Activated CD8-positive, alpha-beta memory T cell treated with anti-CD3 and anti-CD28 coated beads, Interleukin-2, amount 50 U/mL, for 4 hours (primary cell): ENCODE results near the gene A3GALT2.

Experiments used
- DNase-seq: peaks from one replicate; pipeline ENCODE4 v3.0.0-alpha.2; 2020

Gene A3GALT2

DNA sequence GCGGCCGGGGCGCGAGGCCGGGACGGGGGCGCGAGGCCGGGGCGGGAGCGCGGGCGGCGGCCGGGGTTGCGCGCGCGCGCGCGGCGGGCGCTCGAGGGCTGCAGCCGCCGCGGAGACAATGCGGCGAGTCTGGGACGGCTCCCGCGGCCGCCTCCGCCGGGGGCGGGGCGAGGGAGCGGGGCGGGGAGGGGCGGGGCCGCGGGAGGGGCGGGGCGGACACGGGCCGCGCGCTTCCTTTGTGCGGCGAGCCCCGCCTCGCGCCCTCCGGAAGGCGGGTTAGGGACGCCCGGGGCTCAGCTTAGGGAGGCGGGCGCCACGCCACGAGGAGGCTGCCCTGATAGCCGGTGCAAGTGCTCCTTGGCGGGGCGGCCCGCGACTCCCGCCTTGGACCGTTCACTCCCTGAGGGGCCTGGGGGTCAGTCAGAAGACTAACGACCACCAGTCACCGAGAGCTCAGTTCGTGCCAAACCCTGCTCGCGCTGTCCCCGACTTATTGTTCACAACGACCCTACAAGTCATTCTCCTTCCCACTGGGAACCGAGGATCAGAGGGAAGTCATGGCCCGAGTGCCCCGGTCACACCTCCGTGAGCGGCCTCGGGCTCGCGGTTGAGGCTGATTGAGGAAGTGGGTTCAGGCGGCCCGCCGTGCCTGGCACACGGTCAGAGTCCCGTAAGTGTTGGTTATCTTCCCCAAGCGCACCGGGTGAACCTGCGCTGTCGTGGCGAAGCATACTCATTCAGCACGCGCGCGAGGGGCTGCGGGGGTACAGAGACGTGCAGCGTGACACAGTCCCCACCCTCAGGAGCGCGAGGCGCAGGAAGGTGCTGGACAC, 29.1 kb upstream of the A3GALT2 start:
- peak; percentile 79 for DNase-seq

DNA sequence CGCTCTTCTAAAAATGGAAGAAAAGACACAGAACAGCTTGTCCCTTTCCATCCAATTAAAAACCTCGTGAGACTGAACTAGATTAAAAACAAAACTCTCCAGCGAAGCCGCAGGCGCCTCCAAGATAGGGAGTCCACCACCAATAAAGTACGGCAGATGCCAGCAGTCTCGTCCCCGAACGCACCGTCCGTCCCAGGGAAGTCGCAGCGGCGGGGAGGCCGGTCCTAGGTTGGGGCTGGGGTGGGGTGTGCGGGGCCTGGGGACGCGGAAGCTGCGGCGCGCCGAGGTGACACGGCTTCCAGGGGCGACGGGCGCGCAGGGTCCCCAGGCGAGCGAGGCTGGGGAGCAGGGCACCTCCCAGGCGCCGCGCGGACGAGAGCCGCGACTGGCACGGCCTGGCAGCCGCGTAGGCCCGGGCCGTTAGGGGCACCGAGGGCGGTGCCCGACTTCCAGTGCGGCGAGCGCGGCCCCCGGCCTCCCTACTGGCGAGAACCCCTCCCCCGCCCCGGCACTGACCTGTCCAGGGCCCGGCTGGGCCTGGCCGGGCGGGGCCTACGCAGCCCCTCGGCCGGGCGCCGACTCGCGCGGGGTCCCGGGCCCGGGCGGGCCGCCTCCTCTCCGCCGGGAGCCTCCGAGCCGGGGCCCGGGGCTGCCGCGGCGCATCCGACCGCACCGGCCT, 28.3 kb upstream of the A3GALT2 start:
- DNase-seq = peak; percentile 47

DNA sequence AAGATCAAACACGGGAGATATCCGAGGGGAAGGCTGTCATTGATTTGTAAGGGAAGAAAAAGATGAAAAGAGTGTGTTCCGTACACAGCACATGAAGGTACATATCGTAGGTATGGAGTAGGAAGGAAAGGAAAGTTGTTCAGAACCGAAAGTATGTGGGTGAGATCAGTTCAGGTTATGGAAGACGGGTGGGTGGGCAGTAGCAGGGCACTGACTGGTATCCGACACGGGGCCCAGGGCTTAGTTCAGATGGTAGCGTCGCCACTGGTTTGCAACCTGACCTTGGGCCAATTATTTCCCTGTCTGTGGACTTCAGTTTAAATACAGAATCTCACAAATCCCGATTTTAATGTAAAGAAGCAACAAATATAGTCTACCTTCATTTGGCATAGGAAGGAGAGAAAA, 27.8 kb upstream of the A3GALT2 start:
- no peak for DNase-seq

DNA sequence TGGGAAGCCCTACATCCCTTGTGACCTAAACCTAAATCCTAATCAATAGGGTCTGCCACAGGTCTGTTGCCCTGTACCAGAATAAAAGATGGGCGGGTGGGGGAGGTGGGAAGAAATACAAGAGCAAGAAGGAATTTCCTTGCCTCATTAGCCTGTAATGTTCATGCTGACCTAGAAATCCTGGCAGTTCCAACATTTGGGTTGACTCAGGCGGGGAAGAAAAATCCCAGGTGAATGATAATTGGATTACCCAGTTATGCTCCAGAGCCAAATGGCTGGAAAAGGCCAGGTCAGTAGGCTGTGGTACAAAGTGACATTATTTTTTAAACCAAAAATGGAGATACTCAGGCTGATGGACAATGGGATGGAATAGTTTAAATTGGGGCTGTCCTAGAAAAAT, 27.3 kb upstream of the A3GALT2 start:
- DNase-seq = no peak

DNA sequence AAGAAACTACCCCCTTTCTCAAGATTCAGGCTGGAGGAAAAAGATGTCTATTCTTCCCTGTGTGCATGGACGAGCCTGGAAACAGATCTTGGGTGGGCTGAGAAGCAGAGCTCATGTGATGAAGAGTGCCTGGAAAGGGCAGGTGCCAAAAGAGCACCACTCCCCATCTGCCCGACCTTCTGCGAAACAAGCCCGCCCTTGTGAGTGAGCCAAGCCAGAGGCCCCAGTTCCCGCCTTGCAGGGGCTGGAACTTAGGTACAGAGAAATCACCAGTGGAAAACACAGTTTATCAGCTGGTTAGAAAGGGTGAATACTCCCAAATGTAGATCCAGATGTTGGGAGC, 26.7 kb upstream of the A3GALT2 start:
- no peak for DNase-seq

DNA sequence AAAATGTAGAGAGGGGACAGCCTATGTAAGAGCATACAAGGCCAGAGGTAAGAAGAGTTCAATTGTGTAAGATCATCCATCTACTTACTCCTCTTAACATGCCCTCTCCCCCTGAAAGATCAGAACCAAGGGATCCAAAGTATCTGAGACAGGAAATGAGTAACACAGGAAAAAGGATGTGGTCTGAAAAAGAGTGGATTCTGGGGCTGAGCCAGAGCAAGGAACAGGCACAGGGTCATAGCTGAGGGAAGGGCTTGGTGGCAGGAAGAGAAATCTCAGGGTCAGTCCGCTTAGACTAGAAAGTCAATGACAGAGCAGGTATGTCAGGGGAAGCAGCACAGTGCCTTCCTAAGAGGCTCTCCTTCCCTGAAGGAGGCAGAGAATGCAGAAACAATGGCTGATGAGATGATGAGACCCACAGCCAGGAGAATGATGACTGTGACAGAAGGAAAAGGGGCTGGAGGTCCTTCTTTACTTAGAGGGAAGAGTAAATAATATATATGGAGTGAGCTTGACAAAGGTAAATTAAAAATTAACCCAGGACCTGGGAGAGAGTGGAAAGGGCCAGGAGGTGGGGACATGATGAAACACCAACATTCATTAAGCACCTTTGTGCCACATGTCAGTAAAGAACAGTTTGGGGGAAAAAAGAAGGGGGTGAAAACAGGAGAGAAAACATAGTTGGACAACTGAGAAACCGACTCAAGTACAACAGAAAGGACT, 26.2 kb upstream of the A3GALT2 start:
- DNase-seq = no peak

DNA sequence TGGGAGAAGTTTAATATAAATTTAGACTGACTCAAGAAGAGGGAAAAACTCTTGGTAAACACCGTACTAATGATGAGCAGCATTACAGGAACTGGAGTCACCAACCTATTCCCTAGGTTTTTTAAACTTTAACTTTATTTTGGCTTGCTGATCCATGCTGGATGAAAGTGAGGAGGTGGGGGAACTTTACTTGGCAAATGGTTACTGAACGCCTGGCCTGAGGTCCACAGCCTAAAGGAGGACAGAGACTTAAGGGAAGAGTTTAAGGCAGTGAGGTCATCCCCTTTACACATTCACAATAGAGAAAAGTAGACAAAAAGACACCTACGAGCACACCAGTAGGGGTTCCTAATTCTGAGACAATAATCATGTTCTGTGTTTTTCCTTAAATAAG, 25.6 kb upstream of the A3GALT2 start:
- no peak for DNase-seq

DNA sequence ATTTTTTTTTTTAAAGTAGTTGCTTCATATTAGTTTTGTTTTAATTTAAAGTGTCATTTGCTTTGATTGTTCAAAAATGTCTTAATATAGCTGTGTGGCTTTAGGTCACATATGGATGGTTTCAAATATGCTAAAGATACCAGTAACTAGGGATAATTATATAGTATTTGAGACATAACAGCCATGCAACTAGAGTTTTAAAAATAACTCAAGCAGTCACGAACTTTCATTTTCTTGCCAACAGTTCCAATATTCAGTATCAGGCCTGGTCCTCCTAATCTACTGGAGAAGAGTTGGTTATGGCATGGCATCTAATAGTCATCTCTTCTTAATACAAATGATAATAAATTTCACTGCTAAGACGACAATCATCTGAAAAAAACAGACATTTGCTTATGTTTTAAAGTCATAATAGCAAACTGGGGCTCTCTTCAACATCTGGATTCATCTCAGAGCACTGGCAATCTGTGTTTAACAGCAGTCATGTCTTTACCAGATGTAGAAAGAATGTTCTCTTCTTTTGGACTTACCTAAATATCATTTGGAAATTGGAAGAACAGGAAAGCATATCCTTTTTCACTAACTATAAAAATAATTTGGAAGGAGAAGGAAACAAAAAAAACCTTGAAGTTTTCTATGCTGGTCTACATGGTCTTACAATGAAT, 24.1 kb upstream of the A3GALT2 start:
- DNase-seq = no peak

DNA sequence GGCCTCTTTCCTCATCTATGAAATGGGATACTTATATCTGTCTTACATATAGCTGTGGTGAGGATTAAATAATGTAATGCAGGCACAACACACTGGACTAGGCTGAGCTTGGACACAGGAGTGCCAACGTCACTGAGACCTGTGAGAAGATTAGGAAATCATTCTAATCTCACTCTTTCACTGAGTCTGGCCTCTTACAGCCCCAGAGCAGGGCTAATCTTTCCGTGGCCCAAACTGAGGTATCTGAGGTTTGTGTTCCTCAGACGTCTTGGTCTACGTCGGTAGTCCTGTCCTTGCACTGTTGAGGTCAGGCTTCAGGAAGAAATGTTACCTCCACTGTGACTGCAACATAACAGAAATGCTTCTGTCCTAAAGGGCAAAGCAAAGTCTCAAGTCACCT, 22.6 kb upstream of the A3GALT2 start:
- no peak for DNase-seq

DNA sequence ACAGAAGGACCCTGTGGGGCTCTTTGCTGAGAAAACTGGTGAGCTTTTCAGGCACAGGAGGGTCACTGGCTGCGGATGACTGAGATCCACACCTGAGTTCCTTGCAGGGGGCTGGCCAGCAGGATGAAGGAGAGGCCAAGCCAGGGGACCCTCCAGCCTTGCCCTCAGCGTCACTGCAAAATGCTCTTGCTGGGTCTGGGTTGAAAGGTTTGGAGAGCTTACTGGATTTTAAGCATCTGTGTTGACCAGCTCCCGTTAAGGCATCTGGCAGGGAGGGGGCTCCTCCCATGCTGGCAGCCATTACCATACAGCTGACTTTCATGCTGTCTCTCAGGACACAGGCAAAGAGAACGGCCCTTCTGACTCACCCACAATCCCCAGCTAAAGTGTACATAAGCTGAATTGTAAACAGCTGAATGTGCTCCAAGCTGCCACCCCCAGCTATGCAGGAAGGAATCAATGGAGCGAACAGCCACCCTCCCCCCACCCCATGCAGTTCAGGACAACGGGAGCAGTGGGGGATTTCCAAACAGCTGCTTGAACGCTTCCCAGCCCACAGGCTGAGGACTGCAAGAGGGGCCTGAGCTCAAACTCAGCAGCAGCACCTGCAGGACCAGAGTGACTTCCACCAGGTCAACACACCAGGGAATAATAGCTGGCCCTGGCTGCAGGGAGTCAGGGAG, 21.3 kb upstream of the A3GALT2 start:
- no peak for DNase-seq

DNA sequence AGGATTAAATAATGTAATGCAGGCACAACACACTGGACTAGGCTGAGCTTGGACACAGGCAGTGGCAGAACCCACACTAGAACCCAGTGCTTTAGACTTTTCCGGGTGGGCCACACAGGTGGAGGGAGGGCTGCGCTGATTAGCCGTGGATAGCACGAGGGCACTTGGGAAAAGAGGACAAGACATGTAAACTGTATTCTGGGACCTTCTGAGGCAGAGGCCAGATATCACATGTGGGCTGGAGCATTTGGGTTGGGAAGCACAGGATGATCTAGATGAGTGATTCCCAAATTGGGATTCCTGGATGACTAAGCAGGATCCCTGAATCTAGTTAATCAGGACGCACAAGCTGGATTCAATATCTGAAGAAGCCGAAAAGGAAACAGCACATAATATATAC, 20.3 kb upstream of the A3GALT2 start:
- DNase-seq = no peak

DNA sequence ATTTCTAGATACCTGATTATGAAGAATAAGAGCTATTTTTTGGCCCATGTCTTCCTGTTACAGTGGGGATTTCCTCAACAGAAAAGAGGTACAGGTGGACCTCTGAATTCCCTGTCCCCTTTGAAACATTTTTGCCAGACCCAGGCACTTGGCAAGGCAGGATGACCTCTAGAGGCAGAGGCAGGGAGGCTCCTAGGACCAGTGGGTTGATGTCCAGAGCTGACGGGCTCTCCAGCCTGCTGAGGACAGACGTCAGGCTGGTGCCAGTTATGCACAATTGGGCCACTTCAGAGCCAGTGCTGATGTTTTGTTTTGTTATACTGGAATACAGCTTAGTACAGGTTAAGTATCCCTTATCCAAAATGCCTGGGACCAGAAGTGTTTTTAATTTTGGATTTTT, 18.5 kb upstream of the A3GALT2 start:
- DNase-seq = no peak

DNA sequence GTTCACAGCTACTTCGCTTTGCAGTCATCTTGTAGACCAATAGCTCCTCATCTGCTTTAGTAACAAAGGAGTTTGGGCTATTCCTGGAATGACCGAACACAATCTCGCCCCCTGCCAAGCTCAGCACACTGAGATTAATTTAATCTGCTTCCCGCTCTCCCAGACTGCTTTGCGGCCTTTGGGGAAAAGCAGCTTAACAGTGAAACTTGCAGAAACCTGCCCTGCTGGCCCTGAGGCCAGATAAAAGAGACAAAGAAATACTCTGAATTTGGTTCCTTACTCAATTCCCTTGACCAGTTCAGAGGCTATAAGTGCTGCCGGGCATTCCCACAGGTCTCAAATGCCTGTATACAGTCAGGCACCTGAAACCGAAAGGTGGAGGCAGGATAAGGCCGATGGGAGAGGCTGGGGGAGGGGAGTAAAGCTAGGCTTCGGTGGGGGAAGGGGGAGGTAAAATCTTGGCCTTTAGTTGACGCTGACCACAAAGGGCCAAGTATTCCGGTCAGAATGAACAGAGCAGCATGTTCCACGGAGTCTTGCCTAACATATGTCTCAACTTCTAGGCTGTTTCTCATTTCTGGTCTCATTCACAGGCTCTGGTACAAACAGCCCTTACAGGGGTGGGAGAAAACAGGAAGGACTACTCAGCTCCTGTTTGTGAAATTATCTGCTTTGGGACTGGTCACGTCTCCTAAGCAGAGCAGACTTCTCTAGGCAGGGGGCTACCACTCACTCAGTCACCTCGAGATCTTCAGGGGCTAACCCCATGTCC, 17.7 kb upstream of the A3GALT2 start:
- no peak for DNase-seq

DNA sequence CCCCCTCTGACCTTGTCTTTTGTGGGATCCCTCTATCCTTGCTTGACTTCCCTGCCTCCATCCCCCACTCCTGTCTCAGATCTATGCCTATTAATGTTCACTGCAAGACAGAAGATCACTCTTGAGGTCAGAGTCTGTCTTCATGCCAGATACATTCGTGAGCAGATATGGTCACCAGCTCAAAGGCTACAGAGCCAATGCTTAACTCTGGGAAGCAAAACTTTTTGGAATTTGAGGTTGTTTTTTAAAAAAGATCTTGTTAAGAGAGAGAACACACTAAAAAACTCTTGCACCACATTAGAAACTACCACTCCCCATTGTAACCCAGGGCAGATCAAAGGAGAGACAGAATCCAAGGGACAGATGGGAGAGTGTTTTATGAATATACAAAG, 17.1 kb upstream of the A3GALT2 start:
- DNase-seq = no peak

DNA sequence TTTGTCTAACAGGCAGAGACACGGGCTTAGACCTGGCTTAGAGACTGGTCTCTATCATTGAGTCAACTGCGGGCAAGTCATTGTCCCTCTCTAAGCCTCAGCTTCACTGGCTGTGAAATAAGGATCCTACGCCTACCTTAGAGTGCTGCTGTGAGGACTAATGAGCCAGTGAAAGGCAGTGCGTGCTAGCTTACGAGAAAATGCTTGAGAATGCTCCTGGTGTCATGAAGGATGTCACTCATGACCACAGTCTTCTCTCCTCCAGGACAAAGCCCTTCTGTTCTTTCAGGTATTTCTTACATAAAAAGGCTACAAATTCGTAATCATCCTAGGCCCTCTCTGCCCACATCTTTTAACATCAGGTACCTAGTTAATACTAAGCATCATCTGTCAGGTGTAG, 16.5 kb upstream of the A3GALT2 start:
- DNase-seq = no peak

DNA sequence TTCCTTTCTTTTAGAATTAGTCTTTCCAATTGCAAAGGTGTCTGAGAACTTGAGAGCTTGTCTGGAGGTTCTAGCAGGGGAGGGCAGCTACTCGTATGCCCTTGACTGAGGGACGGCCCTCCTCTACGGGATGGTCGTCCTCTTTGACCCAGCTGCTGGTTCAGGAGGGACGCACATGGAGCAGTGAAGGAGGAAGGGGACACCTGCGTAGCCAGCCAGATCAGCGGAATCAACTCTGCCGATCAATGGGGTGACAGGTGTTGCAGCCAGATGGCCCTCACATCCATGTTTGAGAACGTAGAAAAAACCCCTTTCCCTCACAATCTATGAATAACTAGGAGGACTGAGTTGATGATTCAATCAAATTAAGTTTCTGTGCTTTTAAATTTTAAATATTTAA, 15.7 kb upstream of the A3GALT2 start:
- DNase-seq = no peak

DNA sequence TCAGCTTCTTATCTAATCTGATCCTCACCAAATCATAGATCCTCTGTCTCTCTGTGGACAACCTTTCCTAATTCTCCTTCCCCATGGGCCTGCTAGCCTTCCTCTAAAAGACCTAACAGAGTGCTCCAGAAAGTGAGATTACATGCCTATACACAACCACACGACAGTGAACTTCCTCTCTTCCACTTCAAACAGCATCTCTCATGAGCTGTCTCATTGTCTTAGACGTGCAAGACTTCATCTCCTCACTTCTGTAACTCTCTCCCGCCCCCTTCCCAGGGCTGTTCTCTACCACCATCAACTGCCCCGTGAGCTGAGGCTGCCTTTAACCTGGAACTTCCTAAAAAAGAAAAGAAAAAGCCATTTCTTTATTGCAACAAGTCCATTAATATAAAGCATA, 14.1 kb upstream of the A3GALT2 start:
- DNase-seq = no peak

DNA sequence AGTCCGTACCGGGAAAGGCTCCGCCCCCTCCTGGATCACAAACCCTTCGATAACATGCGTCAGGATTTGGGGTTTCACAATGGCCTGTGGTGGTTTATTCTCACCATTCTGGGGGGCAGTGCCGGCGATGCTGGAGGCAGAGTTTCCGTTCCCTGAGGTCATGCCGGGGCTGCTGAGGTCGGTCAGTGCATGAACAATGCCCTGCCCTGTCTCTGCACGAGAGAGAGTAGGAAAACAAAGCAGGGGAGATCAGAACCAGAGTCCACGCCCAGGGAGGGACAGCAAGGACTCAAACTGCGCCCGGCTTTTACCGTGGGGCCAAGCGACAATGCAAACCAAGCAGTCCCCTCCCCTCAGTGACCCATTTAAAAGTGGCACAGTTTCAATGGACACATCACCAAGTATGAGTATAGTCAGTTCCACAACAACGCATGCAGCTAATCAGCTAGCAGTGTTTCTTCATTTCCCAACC, 13.2 kb upstream of the A3GALT2 start:
- no peak for DNase-seq

DNA sequence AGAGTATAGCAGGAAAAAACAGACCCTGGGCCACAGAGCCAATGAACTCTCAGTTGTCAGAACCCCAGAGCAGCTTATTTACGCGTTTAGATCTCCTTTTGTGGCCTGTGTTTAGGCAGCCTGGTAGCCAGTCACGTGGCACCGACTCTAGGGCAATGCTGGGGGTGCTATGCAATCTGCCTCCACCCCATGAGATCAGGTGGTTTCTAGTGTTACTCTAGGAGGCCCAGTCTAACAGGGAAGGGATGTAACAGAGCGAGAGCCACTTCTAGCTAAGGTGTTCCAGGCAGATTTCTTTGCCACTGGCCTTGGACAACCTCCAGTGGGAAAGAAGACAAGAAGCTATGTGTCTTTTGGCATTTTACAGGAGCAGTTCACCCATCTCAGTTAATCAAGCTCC, 12.0 kb upstream of the A3GALT2 start:
- DNase-seq = no peak

DNA sequence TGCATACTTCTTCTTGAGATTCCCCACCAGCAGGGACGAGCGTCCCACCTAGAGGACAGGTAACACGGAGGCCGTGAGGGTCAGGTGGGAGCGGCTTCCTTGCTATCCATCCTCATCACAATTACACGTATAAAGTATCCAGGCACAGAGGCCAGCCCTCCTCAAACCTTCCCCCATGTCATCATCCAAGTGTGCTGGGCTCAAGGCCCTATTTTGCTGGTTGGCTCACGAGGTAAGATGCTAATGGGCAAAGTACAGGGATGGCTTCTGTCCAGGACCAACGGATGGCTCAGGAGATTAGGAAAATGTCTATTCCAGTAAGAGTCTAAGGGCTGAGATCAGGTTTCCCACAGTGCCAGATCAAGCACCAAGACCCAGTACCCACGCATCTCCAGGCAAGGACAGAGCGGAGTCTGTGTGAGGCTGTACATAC, 11.5 kb upstream of the A3GALT2 start:
- DNase-seq = no peak

DNA sequence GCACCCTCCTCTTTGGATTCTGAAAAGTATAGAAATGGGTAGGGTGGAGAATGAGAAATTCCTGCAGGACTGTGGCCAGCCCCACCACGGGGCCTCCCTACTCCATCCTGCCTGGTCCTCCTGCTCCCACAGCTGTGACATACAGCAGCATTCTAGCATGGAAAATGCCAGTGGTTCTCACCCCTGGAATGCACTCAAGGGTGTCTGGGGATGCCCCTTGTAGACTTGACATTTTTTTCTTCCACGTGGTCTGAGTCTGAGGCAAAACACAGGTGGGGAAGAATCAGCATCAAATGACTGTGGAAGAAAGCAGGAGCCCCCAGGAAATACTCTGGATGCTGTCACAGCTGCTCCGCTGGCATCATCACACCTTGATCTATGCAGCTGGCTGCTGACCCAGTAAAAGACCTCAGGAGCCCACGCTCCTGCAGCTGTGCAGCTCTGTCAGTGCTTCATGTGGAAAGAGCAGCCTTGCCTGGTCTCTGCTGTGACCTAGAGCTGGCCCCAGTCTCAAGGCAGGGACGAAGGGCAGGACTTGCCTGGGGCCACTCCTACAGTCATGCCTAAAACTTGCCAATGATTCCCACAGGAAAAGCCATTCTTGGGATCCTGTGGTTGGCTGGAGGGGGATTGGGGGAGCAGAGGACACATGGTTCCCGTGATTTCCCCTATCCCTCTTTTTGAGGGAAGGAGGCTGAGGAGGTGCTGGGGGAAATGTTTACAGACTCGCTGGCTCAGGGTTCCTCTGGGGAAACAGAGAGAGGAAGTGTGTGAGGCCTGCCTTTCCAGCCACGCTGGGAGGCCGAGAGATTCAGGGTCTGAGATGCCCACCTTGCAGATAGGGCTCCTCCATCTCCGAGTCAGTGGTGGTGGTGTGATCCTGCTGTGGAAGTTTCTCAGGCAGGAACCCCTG, 10.8 kb upstream of the A3GALT2 start:
- DNase-seq = no peak
